ENCODE results near the gene PHAF1.

PHAF1 gene

GRCh38 chr16:67148656-67149275 is 39.0 kb downstream of the PHAF1 start:
- DNase-seq: no peak

DNA sequence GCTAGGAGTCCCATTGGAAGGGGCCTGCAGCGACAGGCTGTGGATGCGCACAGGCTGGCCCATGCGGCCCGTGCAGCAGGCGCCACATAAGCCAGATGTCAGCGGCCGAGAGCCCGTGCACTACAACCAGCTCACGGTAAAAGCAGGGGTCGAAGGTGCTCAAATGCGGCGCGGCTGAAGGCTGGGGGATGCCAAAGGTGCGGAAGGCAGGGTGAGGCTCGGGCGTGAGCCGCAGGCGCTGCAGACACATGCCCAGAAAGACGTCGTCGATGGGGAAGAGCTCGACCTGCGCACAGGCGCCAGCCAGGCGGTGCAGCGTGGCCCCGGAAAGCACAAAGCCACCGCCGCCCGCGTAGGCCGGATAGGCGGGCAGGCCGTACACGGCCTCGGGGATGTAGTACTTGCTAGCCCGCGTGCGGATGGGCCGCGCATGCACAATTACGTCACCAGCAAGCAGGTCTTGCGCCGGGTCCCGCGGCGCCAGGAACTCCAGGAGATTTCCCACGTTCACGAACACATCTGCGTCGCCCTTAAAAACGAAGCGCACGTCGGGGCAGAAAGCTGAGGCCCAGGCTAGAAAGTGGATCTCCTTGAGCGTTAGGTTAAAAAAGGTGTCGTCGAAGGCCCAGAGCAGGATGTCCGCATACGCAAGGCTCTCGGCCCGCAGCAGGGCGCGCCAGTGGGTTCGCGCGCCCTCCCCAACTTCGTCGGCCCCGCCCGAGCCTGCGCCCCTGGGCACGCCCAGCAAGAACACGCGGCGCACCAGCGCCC is 39.7 kb downstream of the PHAF1 start:
- no peak for DNase-seq

DNA sequence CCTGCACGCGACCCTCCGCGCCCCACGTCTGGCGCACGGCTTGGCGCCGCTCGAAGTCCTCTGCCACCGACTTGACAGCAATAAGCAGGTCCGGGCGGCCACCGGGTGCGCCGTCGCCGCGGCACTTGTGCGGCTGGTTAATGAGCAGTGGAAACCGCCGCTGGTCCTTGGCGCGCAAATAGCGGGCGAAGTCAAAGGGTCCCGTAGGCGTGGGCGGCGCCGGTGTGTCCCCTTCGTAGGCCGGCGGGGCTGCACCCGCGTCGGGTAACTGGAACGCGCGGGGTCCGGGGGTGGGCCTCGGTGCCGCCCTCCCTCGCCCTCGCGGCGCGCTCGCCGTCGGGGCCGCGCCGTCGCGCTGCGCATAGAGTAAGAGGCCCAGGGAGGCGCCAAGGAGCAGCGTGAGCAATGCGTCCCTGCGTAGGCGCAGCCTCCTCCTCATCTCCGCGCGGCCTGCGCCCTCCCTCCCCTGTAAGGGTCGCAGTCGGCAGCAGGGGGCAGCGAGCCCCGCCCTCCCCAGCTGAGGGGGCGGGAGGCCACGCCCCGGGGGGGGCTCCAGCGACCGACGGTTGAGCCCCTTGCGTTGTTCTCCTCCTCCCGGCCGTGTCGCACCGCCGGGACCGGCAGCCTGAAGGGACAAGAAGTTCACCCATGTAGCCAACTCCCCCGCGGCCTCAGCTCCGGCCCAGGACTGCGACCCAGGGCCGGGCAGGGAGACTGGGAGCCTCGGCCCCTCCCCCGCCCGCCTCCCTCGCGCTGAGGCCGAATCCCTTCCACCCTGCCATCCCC is 40.5 kb downstream of the PHAF1 start:
- DNase-seq: peak; percentile 7

- DNase-seq: peak; percentile 51
Observed at GRCh38 chr16:67150833-67151396, 41.2 kb downstream of the PHAF1 start, which contains the start of gene B3GNT9. Gene B3GNT9, minus strand, starts transcription at chr16:67150998. Its CDS starts 513 bp downstream, at chr16:67150485.

DNA sequence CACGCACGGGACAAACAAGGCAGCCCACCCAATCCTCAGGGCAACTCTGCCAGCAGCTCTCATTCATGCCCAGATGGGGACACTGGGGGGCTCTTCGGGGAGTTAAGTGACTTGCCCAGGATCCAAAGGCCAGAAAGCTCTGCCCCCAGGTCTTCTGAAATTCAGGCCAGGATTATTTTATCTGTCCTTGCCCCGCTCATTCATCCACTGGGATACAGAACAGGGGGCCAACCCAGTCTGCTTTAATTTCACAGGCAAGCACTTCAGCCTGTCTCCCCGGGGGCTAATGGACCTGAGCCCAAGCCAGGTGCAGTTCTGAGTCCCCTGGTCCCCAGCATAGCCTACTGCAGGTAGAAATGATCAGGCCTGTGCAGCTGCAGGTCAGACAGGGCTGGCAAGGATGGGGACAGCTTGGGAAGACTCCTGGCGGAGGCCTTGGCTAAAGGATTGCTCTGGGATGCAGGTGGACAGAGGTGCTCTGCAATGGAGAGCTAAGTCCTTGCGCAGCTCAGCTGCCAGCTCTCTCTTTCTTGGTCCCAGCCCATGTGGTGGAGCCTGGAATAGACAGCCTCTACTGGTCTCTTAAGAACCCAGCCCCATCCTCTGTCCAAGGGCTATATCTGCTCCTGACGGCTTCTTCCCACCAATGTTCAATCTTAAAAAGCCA is 41.8 kb downstream of the PHAF1 start:
- no peak for DNase-seq

DNA sequence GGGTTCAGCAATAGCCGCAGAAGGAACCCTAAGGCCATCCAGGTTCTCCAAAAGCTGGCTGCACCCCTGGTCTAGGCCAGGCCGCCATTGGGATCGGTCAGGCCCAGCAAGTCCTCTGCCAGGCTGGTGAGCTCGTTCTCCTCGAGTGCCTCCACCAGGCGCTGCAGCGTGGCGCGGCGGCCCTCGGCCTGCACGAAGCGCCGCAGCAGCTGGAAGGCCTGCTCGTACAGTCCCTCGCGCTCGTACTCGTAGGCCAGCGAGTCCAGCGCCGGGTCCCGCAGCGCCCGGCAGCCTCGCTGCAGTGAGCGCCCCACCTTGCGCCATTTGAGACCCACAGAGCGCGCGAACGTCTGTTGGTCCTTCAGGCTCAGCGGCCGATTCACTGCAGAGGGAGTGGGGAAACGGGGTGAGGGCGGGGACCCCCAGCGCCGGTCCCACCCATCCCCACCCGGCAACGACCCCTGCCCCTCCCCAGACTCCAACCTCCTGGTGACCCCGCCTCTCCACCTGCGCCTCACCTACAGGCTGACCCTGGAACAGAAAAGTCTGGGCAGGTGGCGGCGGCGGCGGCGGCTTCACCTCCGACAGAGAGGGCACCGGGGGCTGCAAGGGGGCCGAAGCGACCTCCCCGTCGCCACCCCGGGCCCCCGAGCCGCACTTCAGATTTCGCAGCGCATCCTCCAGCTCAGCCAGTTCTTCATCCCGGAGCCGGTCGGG is 45.0 kb downstream of the PHAF1 start:
- DNase-seq: no peak

GRCh38 chr16:67155295-67156142 is 45.8 kb downstream of the PHAF1 start:
- DNase-seq: peak; percentile 63

GRCh38 chr16:67156143-67156844 is 46.6 kb downstream of the PHAF1 start:
- peak; percentile 2 for DNase-seq

DNA sequence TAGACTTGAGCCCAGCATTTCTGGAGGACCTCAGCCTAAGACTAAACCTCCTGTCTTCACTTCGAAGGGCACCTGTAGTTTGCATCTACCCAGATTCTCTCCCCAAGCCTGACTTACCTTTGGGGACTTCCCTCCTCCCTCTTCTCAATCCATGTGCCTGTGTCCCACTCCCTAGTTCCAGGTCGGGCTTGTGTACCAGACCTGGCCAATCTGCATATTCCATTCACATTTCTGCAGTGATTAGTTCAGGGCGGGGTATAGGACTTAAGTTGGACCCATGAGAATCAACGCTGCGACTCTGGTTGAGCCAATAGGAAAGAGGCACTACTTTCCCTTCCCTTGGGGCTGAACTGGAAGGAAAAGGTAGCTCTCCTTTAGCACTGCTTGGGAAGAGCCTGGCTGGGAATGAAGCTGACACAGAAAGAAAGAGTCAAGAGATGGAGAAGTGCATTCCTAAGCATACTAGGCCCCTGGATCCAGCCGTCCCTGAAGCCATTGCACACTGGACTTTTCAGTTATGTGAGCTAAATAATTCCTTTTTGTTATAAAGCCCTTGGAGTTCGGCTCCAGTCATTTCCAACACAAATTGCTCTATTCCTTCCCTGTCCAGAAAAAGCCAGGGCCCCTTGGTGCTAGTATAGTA is 47.5 kb downstream of the PHAF1 start:
- no peak for DNase-seq

- DNase-seq: no peak
Observed at GRCh38 chr16:67157892-67158635, 48.3 kb downstream of the PHAF1 start.

DNA sequence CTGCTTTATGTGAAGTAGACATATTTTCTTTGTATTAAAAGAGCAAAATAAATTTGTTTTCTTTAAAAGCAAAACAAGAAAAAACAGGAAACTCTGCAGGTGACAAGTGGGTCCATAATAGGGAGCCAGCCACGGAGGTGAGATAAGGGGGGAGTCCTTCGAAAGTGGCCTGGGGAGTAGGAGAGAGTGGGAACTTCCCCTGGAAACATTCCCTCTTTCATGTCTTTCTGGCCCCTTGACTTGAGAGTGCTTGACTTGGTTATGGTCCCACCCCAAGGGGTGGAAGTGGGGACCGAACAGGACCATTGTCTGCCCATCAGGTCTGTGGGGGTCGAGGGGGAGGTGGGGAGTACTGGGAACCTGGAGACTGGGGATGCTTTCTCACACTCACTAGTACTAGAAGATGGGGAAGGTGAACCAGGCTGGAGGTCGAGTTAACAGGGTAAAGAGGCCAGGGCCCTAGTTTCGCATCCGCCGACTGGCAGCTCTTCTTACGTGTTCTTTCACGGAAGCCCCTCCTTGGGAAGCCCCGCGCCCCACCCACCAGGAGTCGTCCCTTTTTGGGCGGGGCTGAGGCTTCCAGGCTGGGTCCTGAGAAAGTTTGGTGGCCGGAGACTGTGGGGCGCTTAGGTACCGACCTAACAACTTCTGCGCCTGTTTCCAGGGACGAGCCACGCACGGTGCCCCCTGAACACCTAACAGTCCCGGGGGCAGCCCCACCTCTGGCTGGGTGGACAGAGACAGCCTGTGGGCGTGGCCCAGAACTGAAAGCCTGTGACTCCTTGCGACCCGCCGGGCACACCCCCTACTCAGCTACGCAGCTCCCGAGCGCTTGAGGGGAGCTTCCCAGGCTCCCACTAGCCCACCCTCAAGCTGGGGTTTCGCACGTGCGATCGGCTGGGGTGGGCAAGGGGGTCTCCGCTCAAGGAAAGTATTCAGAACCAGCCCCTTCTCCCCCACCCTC is 49.2 kb downstream of the PHAF1 start:
- DNase-seq: no peak

DNA sequence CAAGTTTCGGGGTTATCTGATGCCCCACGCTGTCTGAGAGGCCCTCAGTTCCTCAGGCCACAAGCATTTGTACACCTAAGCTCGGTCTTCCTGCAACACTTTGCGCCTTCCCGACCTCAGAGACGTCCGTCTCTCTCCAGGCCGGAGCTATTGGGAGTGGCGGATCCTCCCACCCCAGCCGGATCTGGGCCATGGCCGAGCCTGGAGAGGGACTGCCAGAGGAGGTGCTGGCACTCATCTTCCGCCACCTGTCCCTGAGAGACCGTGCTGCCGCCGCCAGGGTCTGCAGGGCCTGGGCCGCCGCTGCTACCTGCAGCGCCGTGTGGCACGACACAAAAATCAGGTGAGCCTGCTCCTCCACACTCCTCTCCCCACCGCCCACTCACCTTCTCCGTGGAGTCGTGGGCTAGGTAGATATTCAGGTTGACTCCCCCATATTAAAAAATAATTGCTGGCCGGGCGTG is 51.9 kb downstream of the PHAF1 start:
- no peak for DNase-seq

GRCh38 chr16:67162506-67163163 is 52.9 kb downstream of the PHAF1 start:
- DNase-seq: no peak

- DNase-seq: peak; percentile 77
Observed at GRCh38 chr16:67163164-67163998, 53.6 kb downstream of the PHAF1 start.

DNA sequence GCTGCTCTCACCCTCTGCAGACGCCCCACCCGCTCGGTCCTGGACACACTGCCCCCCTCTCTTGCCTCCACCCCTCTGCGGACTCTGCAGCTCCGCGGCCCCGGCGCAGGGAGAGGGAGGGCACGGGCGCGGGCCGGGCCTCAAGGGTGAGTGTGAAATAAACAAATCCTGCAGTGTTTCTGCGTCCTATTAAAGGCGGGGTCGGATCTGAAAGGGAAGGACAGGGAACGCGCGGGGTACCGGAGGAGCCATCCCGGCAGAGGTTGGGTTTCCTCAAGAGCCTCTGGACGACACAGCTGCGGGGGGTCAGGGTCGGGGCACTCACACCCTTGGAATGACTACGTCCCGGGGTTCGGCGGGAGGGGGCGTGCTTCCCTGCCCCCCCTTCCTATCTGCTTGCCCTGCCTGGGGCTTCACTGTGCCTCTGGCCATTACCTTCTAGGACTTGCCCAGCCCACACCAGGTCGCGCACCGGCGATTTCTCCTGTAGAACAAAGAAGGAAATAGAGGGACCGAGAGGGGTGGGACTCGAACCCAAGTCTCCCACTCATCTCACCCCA is 54.3 kb downstream of the PHAF1 start:
- DNase-seq: no peak

DNA sequence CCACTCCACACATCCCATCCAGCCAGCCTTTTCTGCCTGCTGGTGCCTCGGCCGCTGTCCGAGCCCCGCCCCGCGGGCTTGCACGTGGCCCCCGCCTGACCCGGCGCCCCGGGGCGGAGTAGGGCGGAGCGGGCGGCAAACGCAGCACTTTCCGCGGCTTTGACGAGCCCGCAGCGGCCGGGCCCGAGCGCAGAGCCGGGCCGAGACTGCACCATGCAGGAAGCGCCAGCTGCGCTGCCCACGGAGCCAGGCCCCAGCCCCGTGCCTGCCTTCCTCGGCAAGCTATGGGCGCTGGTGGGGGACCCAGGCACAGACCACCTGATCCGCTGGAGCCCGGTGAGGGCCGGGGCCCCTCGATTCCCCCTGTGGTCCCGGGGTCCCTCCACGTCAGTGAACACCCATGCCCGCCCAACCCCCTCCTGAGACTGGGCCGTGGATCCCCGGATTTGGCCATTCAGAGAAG is 54.9 kb downstream of the PHAF1 start, which contains the start of gene HSF4:
TSS of gene HSF4 (plus strand) at position 147 of the 463 bp plus-strand sequence. CDS start at position 214, 67 bp downstream.
- DNase-seq: no peak

All from NCI-H1105 treated with DMSO at 0.1 percent for 48 hours (cell line).